Endometrium (tissue), 2 donors: ENCODE results near the gene DNAJB11.
"Not testable (repeated sequence)": the region's sequence is repeated elsewhere in the genome, so short reads cannot be mapped to it uniquely, and the experiment has no call there.

Source experiments
- FAIRE-seq: peaks from 2 replicates; lab custom pipeline; 2012; peaks lifted over from hg19 to GRCh38; lab: Jason Lieb, UNC
- donor health status: control.
- donor health status: control.

The DNAJB11 gene

GRCh38 chr3:186618318-186618938 lies 47.9 kb downstream of the DNAJB11 start:
- no peak for FAIRE-seq

- no peak for FAIRE-seq
Observed at GRCh38 chr3:186619787-186620212, 49.3 kb downstream of the DNAJB11 start.

GRCh38 chr3:186620213-186621092 lies 49.9 kb downstream of the DNAJB11 start:
- no peak for FAIRE-seq

- FAIRE-seq, result no peak
Observed at GRCh38 chr3:186621894-186622650, 51.6 kb downstream of the DNAJB11 start.

- FAIRE-seq, result no peak
Observed at GRCh38 chr3:186622651-186623310, 52.3 kb downstream of the DNAJB11 start.

- no peak for FAIRE-seq
Observed at GRCh38 chr3:186624598-186624997, 54.1 kb downstream of the DNAJB11 start.

GRCh38 chr3:186625600-186626042 lies 55.1 kb downstream of the DNAJB11 start:
- no peak for FAIRE-seq

GRCh38 chr3:186626254-186626847 lies 55.8 kb downstream of the DNAJB11 start:
- no peak for FAIRE-seq

GRCh38 chr3:186627852-186628414 lies 57.4 kb downstream of the DNAJB11 start:
- no peak for FAIRE-seq

- no peak for FAIRE-seq
Observed at GRCh38 chr3:186628756-186629155, 58.2 kb downstream of the DNAJB11 start.

GRCh38 chr3:186630950-186631641 lies 60.6 kb downstream of the DNAJB11 start:
- FAIRE-seq, result no peak

GRCh38 chr3:186633481-186633880 lies 63.0 kb downstream of the DNAJB11 start:
- FAIRE-seq, result no peak

- FAIRE-seq, result not testable (repeated sequence)
Observed at GRCh38 chr3:186634207-186634606, 63.7 kb downstream of the DNAJB11 start.
